SK-N-MC (cell line): ENCODE data around the gene TMEM121.

Source experiments
- EZH2 ChIP-seq: fragments of 200-600 bp; sonication (generic); IDR thresholded peaks from one replicate; pipeline ENCODE4 v1.6.1; 2017; ENCODE audit warnings: antibody characterized with exemption
- POLR2AphosphoS5 ChIP-seq: IDR thresholded peaks from 2 replicates; pipeline ENCODE4 v1.6.1; 2012; ENCODE audit warnings: mild to moderate bottlenecking, low read depth, low read length, borderline replicate concordance

DNA sequence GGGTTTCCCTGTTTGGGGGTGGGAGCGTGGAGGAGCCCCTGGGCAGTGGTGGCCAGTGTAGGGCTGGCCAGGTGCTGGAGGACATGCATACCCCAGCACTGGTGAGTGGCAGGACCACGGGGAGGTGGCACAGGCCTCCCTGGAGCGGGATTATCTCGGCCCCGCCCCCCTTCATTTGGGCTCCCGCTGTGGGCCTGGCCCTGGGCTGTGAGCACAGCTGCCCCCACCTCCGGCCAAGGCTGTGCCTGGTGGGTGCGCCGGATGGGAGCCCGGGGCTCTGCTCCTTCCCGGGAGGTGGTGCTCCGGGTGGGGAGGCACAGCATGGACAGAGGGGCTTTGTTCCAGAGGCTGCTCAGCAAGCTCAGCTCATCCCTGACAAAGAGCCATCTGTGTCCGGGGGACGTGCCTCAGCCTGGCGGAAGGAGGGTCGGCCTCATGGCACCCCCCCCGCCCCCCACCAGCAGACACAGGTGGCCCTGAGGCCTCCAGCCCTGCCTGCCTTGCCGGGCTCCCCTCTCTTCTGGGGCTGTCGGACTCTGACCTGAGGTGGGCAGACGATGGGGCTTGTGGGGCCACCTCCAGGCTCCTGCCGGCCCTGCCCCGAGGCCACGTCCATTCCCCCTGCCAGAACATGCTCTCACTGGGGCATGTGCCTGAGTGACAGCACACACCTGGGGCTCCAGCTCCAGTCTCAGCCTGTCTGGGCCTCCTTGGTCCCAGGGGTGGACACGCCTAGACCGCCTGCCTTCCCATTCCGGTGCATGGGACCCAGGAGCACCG lies 26.9 kb upstream of the TMEM121 start:
- no peak for TF ChIP-seq EZH2
- TF ChIP-seq POLR2AphosphoS5 = no peak; the same call in 1 of the 2 replicates
